Endothelial cell of umbilical vein (primary cell): ENCODE measurements around the gene C2orf74. TPM values are rescaled to one million over a fixed set of nuclear protein-coding genes. Genes with fewer than 3 reads are reported as not detected.

Experiments
- BruUV-seq: library from RNA; stranded (reverse); fragments of 400-500 nt; replicated peaks from 2 replicates; lab custom pipeline; 2021; lab: Mats Ljungman, UMichigan
- CTCF ChIA-PET: fragments of 300-600, 350-600 bp; sonication (Branson Sonifier 250); formaldehyde crosslinking; loops from one replicate; lab custom pipeline; 2021; ENCODE audit warnings: antibody characterized with exemption, inconsistent platforms; lab: Charles Lee
- POLR2A ChIA-PET: fragments of 300-600, 350-600 bp; sonication (Branson Sonifier 250); formaldehyde crosslinking; loops from one replicate; lab custom pipeline; 2021; ENCODE audit warnings: antibody characterized with exemption, inconsistent platforms; lab: Charles Lee
- DNase-seq: peaks from one replicate; pipeline ENCODE4 v3.0.0-alpha.2; 2011; ENCODE audit warnings: low read depth, low spot score
- FAIRE-seq: peaks from 2 replicates; lab custom pipeline; 2011; peaks lifted over from hg19 to GRCh38; lab: Jason Lieb, UNC
- H2AFZ ChIP-seq: 2 replicates; pipeline ENCODE4 v1.6.0; 2012; ENCODE audit warnings: low read depth, low read length, control low read depth, inconsistent platforms
- H3K27ac ChIP-seq: 2 replicates; pipeline ENCODE4 v1.5.1; 2011; ENCODE audit warnings: low read depth, mild to moderate bottlenecking, control low read depth, low read length, moderate library complexity; ENCODE audit not compliant: insufficient read depth
- H3K27me3 ChIP-seq, 2 experiments: 2 replicates each; pipeline versions ENCODE4 v1.6.0 to v1.6.1; 2011; ENCODE audit warnings: low read length in 2 of 2, mixed read lengths in 1 of 2; ENCODE audit not compliant: control insufficient read depth in 2 of 2, insufficient read depth in 2 of 2
- H3K36me3 ChIP-seq, 2 experiments: 2 replicates in 1 of 2; 3 replicates in 1 of 2; pipeline ENCODE4 v1.5.1; 2011; ENCODE audit warnings: low read length in 2 of 2, mild to moderate bottlenecking in 1 of 2, moderate library complexity in 1 of 2; ENCODE audit not compliant: control insufficient read depth in 2 of 2, insufficient read depth in 2 of 2; ENCODE audit errors: extremely low read depth in 1 of 2
- H3K4me1 ChIP-seq: 3 replicates; pipeline ENCODE4 v1.5.1; 2011; ENCODE audit warnings: mild to moderate bottlenecking, low read length; ENCODE audit not compliant: control insufficient read depth, insufficient read depth; ENCODE audit errors: extremely low read depth
- H3K4me2 ChIP-seq: 2 replicates; pipeline ENCODE4 v1.6.1; 2011; ENCODE audit warnings: low read length, control low read depth, mixed read lengths; ENCODE audit not compliant: insufficient read depth
- H3K4me3 ChIP-seq, 3 experiments: fragments of 200-600 bp in 1 of 3; sonication (generic), shearing (Covaris generic) in 1 of 3; replicated peaks in 1 of 3; 2 replicates each; pipeline ENCODE4 v1.5.1; 2011 to 2016; ENCODE audit warnings: control low read depth in 3 of 3, low read length in 3 of 3, mild to moderate bottlenecking in 2 of 3, inconsistent platforms in 1 of 3, low read depth in 1 of 3, moderate library complexity in 1 of 3; ENCODE audit not compliant: insufficient read depth in 1 of 3
- H3K79me2 ChIP-seq: 2 replicates; pipeline ENCODE4 v1.6.0; 2012; ENCODE audit warnings: low read length, inconsistent platforms; ENCODE audit not compliant: control insufficient read depth, insufficient read depth
- H3K9ac ChIP-seq: replicated peaks from 2 replicates; pipeline ENCODE3; 2011; ENCODE audit warnings: low read length, control low read depth; ENCODE audit not compliant: insufficient read depth; ENCODE audit errors: extremely low read depth
- H3K9me1 ChIP-seq: replicated peaks from 3 replicates; pipeline ENCODE4 v1.6.0; 2011; ENCODE audit warnings: mild to moderate bottlenecking, low read length; ENCODE audit not compliant: control insufficient read depth, insufficient read depth; ENCODE audit errors: extremely low read depth
- H3K9me3 ChIP-seq: replicated peaks from 2 replicates; pipeline ENCODE4 v1.5.1; 2012; ENCODE audit warnings: low read length, inconsistent platforms; ENCODE audit not compliant: control insufficient read depth, insufficient read depth
- H4K20me1 ChIP-seq: replicated peaks from 2 replicates; pipeline ENCODE3; 2011; ENCODE audit warnings: mild to moderate bottlenecking, low read length; ENCODE audit not compliant: control insufficient read depth, insufficient read depth; ENCODE audit errors: extremely low read depth
- EZH2 ChIP-seq: IDR thresholded peaks from 2 replicates; pipeline ENCODE4 v1.6.1; 2012; ENCODE audit warnings: borderline replicate concordance, low read depth, mild to moderate bottlenecking, moderate library complexity, low read length, inconsistent platforms; ENCODE audit not compliant: severe bottlenecking
- FOS ChIP-seq: IDR thresholded peaks from 2 replicates; pipeline ENCODE4 v1.6.1; 2011; ENCODE audit warnings: mild to moderate bottlenecking, low read length, moderate library complexity, borderline replicate concordance; ENCODE audit not compliant: insufficient read depth
- JUN ChIP-seq: IDR thresholded peaks from 2 replicates; pipeline ENCODE4 v1.6.1; 2011; ENCODE audit warnings: borderline replicate concordance, low read depth; ENCODE audit not compliant: insufficient read length, insufficient read depth
- MAX ChIP-seq: IDR thresholded peaks from 2 replicates; pipeline ENCODE4 v1.6.1; 2011; ENCODE audit not compliant: insufficient read depth, insufficient read length
- POLR2AphosphoS5 ChIP-seq: IDR thresholded peaks from 2 replicates; pipeline ENCODE4 v1.6.1; 2012; ENCODE audit warnings: low read depth, mild to moderate bottlenecking, control low read depth, low read length, moderate library complexity; ENCODE audit not compliant: insufficient read depth
- dilution Hi-C: fragments of 300-500 bp; cut with MboI; formaldehyde crosslinking; loops from one replicate; pipeline ENCODE4 v1.15.0; 2019; ENCODE audit warnings: low sequenced_read_pairs; ENCODE audit not compliant: extremely low pct_ligation_motif_present
- intact Hi-C: fragments of 100-400 bp; cut with micrococcal nuclease; formaldehyde crosslinking; loops from one replicate; pipeline ENCODE4 v1.10.0; 2022
- polyA plus RNA-seq, 4 experiments: library from polyadenylated mRNA; depleted of rRNA in 3 of 4; stranded (reverse) in 3 of 4; unstranded in 1 of 4; fragments of >200 nt; gene quantifications; 2 replicates each; pipeline versions ENCODE4 v1.2.1 to v1.2.3, GENCODE V29; 2011 to 2012; ENCODE audit warnings: missing spikeins in 1 of 4
- total RNA-seq: library from RNA; stranded (reverse); gene quantifications from 2 replicates; pipeline ENCODE4 v1.2.3, GENCODE V29; 2021

C2orf74 gene
- total and polyA plus RNA-seq, 2 donors (not counting 3 experiments of a cell fraction or from before 2014, with no cell fraction given), result 4.1 to 5.6 TPM

- TSS peak; percentile 16 for BruUV-seq
- H3K36me3 ChIP-seq, result peaks cover 7 to 11% of the 10 kb centered on the region in 2 experiments
- no peaks in the 10 kb centered on the region for H3K9me3 ChIP-seq
- H4K20me1 ChIP-seq, result no peaks in the 10 kb centered on the region
- DNase-seq (no peak), FAIRE-seq (peak; percentile 15)
- no peaks in the 10 kb centered on the region for H3K9me1 ChIP-seq
- CTCF ChIA-PET, result interaction anchor here (1.2 to 1.5 kb wide), 2 partner anchors 43 kb away, joined by 4 to 5 read pairs; no protein-coding TSS in a partner anchor
- H3K4me1 ChIP-seq, result peaks cover 32% of the 10 kb centered on the region
- POLR2A ChIA-PET, result no interaction called here
- no peak overlapping the region for H3K4me3 ChIP-seq
- dilution Hi-C loops (no loop called here), intact Hi-C loops (loop anchor here (5.0 kb wide), 2 partner anchors 112 to 297 kb away; partner anchors contain the start of genes REL and SANBR)
- TF ChIP-seq EZH2, result no peak
- TF ChIP-seq JUN, result no peak
- H3K9ac ChIP-seq, result no peak overlapping the region
- no peak overlapping the region for H3K27ac ChIP-seq
- peaks cover 21% of the 10 kb centered on the region for H3K79me2 ChIP-seq
- no peak overlapping the region for H2AFZ ChIP-seq
- no peaks in the 10 kb centered on the region for H3K27me3 ChIP-seq
- peak overlapping the region; percentile 28 for H3K4me2 ChIP-seq
Observed at GRCh38 chr2:61178603-61179545, 16.9 kb downstream of the C2orf74 start.

GRCh38 chr2:61179701-61180639, 18.0 kb downstream of the C2orf74 start:
- no peak overlapping the region for H3K9ac ChIP-seq
- FAIRE-seq, result peak; percentile 64

More at GRCh38 chr2:61179701-61180639, 18.0 kb downstream of the C2orf74 start:
- CTCF ChIA-PET, result interaction anchor here (1.2 kb wide), 1 partner anchor 44 kb away, joined by 4 read pairs; no protein-coding TSS in a partner anchor
- H3K9me3 ChIP-seq, result no peaks in the 10 kb centered on the region
- TF ChIP-seq POLR2AphosphoS5, result no peak
- TF ChIP-seq FOS, result no peak
- no peak for TF ChIP-seq MAX
- no peak for TF ChIP-seq JUN
- peaks cover 21% of the 10 kb centered on the region for H3K79me2 ChIP-seq
- peaks cover 13 to 15% of the 10 kb centered on the region in 2 experiments for H3K36me3 ChIP-seq
- no peak overlapping the region for H2AFZ ChIP-seq
- peak overlapping the region; percentile 26 for H3K4me2 ChIP-seq
- intact Hi-C loops, result loop anchor here (5.0 kb wide), 2 partner anchors 113 to 298 kb away; partner anchors contain the start of genes REL and SANBR
- no peaks in the 10 kb centered on the region for H4K20me1 ChIP-seq
- H3K9me1 ChIP-seq, result no peaks in the 10 kb centered on the region
- BruUV-seq, result no TSS peak
- H3K4me3 ChIP-seq, result no peak overlapping the region
- no peak overlapping the region for H3K27ac ChIP-seq
- no peaks in the 10 kb centered on the region for H3K27me3 ChIP-seq
- H3K4me1 ChIP-seq, result peaks cover 32% of the 10 kb centered on the region
- POLR2A ChIA-PET, result no interaction called here
- dilution Hi-C loops, result no loop called here
- peak; percentile 51 for DNase-seq
